Sigmoid colon (tissue), 7 donors: ENCODE results near the gene CFAP97. TPM values are rescaled to one million over a fixed set of nuclear protein-coding genes. Genes with fewer than 3 reads are reported as not detected.
A peak's percentile ranks its signal among the peaks of the same experiment; 100 is the strongest.

Source experiments
- DNase-seq: peaks from one replicate; pipeline ENCODE4 v3.0.0-alpha.2; 2019
- H3K27ac ChIP-seq, 4 donors: fragments of 200-600 bp; sonication (generic); one replicate each; pipeline ENCODE4 v1.5.1; 2016 to 2019; ENCODE audit warnings: mild to moderate bottlenecking in 1 of 4
- H3K27me3 ChIP-seq, 3 donors: fragments of 200-600 bp; sonication (generic); one replicate each; pipeline ENCODE4 v1.5.1; 2019; ENCODE audit warnings: mild to moderate bottlenecking in 1 of 3
- H3K36me3 ChIP-seq, 4 donors: fragments of 200-600 bp; sonication (generic); one replicate each; pipeline ENCODE4 v1.5.1; 2016 to 2019
- H3K4me1 ChIP-seq, 4 donors: fragments of 200-600 bp; sonication (generic); one replicate each; pipeline ENCODE4 v1.5.1; 2017 to 2019
- H3K4me3 ChIP-seq, 4 donors: fragments of 200-600 bp; sonication (generic); one replicate each; pipeline ENCODE4 v1.5.1; 2017 to 2019; ENCODE audit warnings: mild to moderate bottlenecking in 2 of 4, moderate library complexity in 1 of 4
- H3K9me3 ChIP-seq, 4 donors: fragments of 200-600 bp in 3 of 4; sonication (generic) in 3 of 4; one replicate each; pipeline versions ENCODE4 v1.5.1 to v1.6.1; 2013 to 2019
- EP300 ChIP-seq, 4 donors: sonication (generic); formaldehyde crosslinking; IDR thresholded peaks; one replicate each; pipeline ENCODE4 v1.6.1; 2017; ENCODE audit warnings: antibody characterized with exemption in 4 of 4
- POLR2A ChIP-seq, 2 donors: fragments of 450-650 bp; IDR thresholded peaks; one replicate each; pipeline ENCODE4 v1.6.1; 2016; ENCODE audit warnings: antibody characterized with exemption in 2 of 2, mild to moderate bottlenecking in 2 of 2, moderate library complexity in 2 of 2
- POLR2AphosphoS5 ChIP-seq, 4 donors: sonication (generic); formaldehyde crosslinking; IDR thresholded peaks; one replicate each; pipeline ENCODE4 v1.6.1; 2017; ENCODE audit warnings: antibody characterized with exemption in 4 of 4
- WGBS, 2 donors: extraction: QIAGEN DNeasy Blood & Tissue Kit; methylation state at CpG; one replicate each; pipeline ENCODE4 v1.1.7; 2013; 5-methylcytosine and 5-hydroxymethylcytosine counted together
- intact Hi-C: fragments of 100-400 bp; cut with DNase I; formaldehyde crosslinking; loops from one replicate; pipeline ENCODE4 v1.15.1; 2023
- polyA plus RNA-seq, 3 donors: library from polyadenylated mRNA; stranded (reverse); fragments of 200-250 nt; gene quantifications; one replicate each; pipeline ENCODE4 v1.2.3, GENCODE V29; 2013
- total RNA-seq, 4 donors: library from RNA; depleted of rRNA; stranded (reverse); fragments of >200 nt; gene quantifications; one replicate each; pipeline ENCODE4 v1.1.0, GENCODE V29; 2016
- TF ChIP-seq, protein P1 (sequence below), 4 experiments: fragments of 450-650 bp in 3 of 4; fragments of 200-600 bp in 1 of 4; IDR thresholded peaks; one replicate each; pipeline ENCODE4 v1.5.1; 2016 to 2019; ENCODE audit warnings: antibody characterized with exemption in 4 of 4, mild to moderate bottlenecking in 3 of 4, moderate library complexity in 2 of 4
- donor health status: healthy with polysubstance abuse.
- donor health status: Bipolar disorder and iron deficiency.
- donor health status: healthy.

Gene CFAP97
- total and polyA plus RNA-seq, 7 donors: 4.4 to 46.4 (median 33.8) TPM

DNA sequence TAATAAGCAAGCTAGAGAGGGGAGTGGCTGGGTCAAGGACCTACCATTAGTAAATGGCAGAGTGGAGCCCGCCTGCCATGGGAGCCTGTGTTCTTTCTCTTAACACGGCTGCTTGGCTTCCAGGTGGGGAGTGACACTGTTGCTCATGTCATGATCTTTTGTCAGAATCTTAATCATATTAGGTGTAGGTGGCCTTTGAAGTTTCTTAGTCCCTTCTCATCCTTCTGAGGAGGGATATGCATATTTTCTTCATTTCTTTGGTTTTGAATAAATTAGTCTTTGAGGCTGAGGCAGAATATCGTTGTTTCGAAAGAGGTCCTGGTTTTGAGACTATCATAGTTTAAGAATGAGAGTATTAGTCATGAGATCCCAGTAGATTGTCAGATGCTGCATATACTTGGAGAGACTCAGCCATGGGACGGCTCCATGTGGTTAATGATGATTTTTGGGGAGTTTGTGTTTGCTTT, 34.4 kb upstream of the CFAP97 start:
- no peak overlapping the region for H3K27ac ChIP-seq
- no peak overlapping the region for H3K4me3 ChIP-seq
- intact Hi-C loops: no loop called here
- no peaks in the 10 kb centered on the region for H3K9me3 ChIP-seq
- peaks cover 2 to 39% (median 21%) of the 10 kb centered on the region in 4 donors for H3K4me1 ChIP-seq
- 91 to 93% methylated on average over 5 of the region's 5 CpGs for WGBS, 2 donors
- H3K36me3 ChIP-seq: no peaks in the 10 kb centered on the region
- no peak for DNase-seq
- no peaks in the 10 kb centered on the region for H3K27me3 ChIP-seq
- no peak for TF ChIP-seq POLR2AphosphoS5 (IDR thresholded peaks at IDR 0.05)
- TF ChIP-seq, protein P1, sequence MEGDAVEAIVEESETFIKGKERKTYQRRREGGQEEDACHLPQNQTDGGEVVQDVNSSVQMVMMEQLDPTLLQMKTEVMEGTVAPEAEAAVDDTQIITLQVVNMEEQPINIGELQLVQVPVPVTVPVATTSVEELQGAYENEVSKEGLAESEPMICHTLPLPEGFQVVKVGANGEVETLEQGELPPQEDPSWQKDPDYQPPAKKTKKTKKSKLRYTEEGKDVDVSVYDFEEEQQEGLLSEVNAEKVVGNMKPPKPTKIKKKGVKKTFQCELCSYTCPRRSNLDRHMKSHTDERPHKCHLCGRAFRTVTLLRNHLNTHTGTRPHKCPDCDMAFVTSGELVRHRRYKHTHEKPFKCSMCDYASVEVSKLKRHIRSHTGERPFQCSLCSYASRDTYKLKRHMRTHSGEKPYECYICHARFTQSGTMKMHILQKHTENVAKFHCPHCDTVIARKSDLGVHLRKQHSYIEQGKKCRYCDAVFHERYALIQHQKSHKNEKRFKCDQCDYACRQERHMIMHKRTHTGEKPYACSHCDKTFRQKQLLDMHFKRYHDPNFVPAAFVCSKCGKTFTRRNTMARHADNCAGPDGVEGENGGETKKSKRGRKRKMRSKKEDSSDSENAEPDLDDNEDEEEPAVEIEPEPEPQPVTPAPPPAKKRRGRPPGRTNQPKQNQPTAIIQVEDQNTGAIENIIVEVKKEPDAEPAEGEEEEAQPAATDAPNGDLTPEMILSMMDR (IDR thresholded peaks at IDR 0.05): no peak
- TF ChIP-seq EP300 (IDR thresholded peaks at IDR 0.05): no peak
- no peak for TF ChIP-seq POLR2A (IDR thresholded peaks at IDR 0.05)

DNA sequence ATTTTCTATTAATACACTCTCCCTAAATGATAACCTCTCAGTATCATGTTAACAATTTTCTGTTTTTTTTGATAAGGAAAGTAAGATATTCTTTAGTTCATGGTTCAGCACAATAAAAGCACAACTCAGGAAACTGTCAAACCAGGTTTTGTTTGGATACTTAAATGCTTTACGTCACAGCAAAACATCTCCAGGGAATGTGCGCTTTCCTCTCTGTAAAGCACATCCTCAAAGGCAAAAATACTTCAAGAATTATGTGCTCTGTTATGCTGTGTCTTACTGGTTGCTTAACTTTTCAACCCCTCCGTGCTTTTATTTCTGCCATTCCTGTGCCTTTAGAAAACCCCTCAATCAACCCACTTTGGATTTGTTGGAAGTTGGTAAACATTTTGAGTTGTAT, 33.4 kb upstream of the CFAP97 start:
- Histone ChIP-seq H3K27me3 (no peaks in the 10 kb centered on the region), H3K4me1 (peaks cover 0 to 38% (median 16%) of the 10 kb centered on the region in 4 donors), H3K27ac (peak overlapping the region in 2 of 4 donors; percentile 0 to 57), H3K9me3 (no peaks in the 10 kb centered on the region), H3K4me3 (no peak overlapping the region), H3K36me3 (no peaks in the 10 kb centered on the region)
- WGBS, 2 donors: 76 to 96% methylated on average over 3 of the region's 3 CpGs
- intact Hi-C loops: no loop called here
- TF ChIP-seq POLR2A (IDR thresholded peaks at IDR 0.05) (no peak), POLR2AphosphoS5 (IDR thresholded peaks at IDR 0.05) (no peak)
- DNase-seq: no peak

DNA sequence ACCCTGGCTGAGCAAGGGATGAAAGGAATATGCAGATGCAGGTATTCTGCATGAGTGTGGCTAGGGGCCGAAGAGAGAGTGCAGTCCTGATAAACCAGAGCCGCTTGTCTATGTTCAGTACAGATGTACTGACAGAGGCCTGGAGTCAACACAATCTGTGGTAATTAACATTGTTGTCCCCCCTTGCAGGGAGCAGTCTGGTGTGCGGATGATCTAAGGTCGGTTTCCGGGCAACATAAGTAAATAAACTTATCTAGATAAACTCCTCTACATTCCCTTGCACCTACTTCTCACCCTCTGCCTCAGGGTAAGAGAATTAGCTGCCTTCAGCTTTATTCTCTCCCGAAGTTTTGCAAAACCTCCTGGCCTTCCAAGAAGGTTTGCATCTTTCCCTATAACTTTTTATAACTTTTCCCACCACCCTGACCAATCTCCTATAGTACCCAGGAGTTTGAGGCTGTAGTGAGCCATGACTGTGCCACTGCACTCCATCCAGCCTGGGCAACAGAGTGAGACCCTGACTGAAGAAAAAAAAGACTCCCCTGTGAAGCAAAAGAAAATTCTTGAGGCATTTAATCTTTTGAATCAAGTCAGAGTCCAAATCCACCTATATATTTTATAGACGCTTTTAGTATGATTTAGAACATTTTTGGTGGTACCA, 32.2 kb upstream of the CFAP97 start:
- 22 to 63% methylated on average over 7 of the region's 7 CpGs for WGBS, 2 donors
- Histone ChIP-seq H3K4me1 (peaks cover 0 to 44% (median 16%) of the 10 kb centered on the region in 4 donors), H3K9me3 (no peaks in the 10 kb centered on the region), H3K27me3 (no peaks in the 10 kb centered on the region), H3K4me3 (no peak overlapping the region), H3K36me3 (no peaks in the 10 kb centered on the region), H3K27ac (peak overlapping the region in 2 of 4 donors; percentile 44 to 57)
- intact Hi-C loops: no loop called here
- TF ChIP-seq, protein P1 (IDR thresholded peaks at IDR 0.05): no peak
- no peak for TF ChIP-seq POLR2A (IDR thresholded peaks at IDR 0.05)
- TF ChIP-seq POLR2AphosphoS5 (IDR thresholded peaks at IDR 0.05): no peak
- TF ChIP-seq EP300 (IDR thresholded peaks at IDR 0.05): no peak
- DNase-seq: no peak

DNA sequence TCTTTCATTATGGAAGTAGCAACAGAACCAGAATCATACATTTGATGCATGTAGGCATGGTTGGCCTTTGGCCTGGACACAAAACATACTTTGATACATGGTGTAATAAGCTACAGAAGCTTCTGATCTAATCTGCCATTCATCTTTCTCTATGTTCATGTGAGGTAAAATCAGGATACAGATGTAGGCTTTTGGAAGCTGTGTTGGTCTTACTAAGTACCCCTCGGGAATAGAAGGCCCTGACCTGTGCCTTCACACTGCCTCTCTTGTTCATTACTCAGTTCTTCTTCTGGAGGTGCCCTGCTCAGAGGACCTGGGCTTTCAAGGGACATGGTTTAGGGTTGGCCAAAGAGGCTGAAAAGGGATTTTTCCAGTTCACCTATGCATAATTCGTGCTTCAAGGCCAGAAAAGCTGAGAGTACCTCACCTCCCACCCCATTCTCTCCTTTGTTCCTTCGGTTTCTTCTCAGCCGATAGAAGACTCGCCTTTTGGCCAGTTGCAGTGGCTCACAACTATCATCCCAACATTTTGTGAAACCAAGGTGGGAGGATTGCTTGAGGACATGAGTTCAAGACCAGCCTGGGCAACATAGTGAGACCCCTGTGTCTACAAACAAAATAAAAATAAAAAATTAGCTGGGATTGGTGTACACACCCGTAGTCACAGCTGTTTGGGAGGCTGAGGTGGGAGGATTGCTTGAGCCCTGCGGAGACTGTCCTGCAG, 31.5 kb upstream of the CFAP97 start:
- TF ChIP-seq, protein P1 (IDR thresholded peaks at IDR 0.05): no peak
- no peak for TF ChIP-seq POLR2A (IDR thresholded peaks at IDR 0.05)
- TF ChIP-seq POLR2AphosphoS5 (IDR thresholded peaks at IDR 0.05): no peak
- TF ChIP-seq EP300 (IDR thresholded peaks at IDR 0.05): no peak
- Histone ChIP-seq H3K4me1 (peaks cover 0 to 44% (median 16%) of the 10 kb centered on the region in 4 donors), H3K4me3 (no peak overlapping the region), H3K27ac (peak overlapping the region in 2 of 4 donors; percentile 44 to 57), H3K36me3 (no peaks in the 10 kb centered on the region), H3K9me3 (no peaks in the 10 kb centered on the region), H3K27me3 (no peaks in the 10 kb centered on the region)
- no peak for DNase-seq
- WGBS, 2 donors: 63 to 87% methylated on average over 7 of the region's 7 CpGs
- intact Hi-C loops: no loop called here

DNA sequence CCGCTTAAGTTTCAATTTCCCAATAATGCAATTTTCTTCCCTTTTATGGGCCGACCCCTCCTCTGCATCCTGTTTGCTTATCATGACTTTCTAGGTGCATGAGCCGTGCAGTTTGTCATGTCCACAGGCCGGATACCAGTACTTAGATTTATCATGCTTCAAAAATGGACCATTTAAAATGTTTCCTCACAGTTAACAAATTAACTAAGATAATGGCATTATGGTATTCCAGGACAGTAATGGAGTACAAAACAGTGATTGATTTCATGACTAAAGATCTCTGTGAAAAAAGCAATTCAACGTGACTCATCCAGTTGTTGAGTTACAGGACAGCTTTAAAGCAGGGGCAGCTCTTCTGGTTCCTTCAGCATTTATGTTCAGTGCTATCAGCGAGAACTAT, 28.6 kb upstream of the CFAP97 start:
- intact Hi-C loops: no loop called here
- Histone ChIP-seq H3K4me3 (no peak overlapping the region), H3K9me3 (no peaks in the 10 kb centered on the region), H3K27ac (no peak overlapping the region), H3K36me3 (no peaks in the 10 kb centered on the region), H3K4me1 (peaks cover 0 to 50% (median 25%) of the 10 kb centered on the region in 4 donors), H3K27me3 (no peaks in the 10 kb centered on the region)
- WGBS, 2 donors: 15 to 64% methylated on average over 6 of the region's 6 CpGs
- TF ChIP-seq, protein P1 (IDR thresholded peaks at IDR 0.05): no peak
- TF ChIP-seq POLR2AphosphoS5 (IDR thresholded peaks at IDR 0.05) (no peak), EP300 (IDR thresholded peaks at IDR 0.05) (no peak), POLR2A (IDR thresholded peaks at IDR 0.05) (no peak)
- DNase-seq: no peak
